Measurements from ENCODE around the gene FAM174B.

The FAM174B gene

DNA sequence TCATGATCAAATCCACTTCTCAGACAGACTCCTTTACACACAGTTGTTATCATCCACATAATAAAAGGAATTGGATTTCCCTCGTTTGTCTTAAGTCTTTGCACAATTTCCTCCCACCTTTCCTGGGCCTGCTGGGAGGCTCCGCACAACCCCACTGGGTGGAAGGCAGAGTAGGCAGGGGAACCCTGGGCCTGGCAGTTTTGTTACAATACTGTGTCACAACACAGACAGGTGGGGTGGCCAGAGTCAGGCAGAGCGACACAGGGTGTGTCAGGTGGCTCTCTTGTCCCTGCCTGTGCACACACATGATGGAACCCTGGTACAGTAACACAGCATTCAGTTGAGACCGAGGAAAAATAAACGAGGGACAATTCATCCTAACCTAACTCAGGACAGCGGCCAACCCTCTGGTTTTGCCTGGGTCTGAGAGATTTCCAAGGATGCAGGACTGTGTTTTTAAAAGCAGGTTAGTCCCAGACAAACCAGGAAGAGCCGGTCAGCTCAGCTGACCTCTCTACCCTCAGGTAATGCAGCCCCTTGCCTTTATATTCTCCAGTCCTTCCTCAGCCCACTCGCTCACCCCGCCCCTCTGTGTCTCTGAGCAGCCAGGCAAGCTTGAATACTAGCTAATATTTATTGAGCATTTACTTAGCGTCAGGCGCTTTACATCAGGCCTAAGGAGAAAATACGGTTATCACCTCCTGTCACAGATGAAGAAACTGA is 8.8 kb upstream of the FAM174B start:
- no peak for DNase-seq

DNA sequence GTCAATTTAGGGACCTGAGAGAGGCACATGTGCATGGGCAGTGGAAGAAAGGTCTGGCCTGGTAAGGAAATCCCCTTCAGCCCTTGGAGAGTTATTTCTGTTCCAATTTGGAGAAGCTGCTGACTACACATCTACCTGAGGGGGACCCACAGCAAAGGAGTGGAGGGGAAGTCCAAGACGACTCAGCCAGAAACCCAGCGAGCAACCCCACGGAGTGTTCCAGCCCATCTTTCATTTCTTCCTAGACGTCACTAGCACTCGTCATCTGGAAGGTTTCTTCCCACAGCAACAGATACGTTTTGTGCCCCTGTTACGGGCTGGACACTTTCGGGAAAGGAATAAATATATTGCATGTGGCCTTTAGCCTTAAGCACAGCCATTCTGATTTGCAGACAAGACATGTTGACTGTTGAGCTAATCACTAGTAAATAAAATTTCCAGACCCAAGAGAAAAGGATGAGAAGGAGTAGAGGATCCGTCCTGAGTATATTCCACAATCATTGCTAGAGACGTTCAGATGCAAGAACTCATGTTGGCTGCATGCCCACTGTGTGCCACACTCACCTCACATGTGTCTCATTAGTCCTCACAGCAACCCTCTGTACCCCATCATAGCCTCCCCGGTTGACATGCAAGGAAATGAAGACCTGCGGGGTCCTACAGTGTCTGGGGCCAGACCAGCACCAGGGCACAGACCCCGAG is 7.8 kb upstream of the FAM174B start:
- no peak for DNase-seq

DNA sequence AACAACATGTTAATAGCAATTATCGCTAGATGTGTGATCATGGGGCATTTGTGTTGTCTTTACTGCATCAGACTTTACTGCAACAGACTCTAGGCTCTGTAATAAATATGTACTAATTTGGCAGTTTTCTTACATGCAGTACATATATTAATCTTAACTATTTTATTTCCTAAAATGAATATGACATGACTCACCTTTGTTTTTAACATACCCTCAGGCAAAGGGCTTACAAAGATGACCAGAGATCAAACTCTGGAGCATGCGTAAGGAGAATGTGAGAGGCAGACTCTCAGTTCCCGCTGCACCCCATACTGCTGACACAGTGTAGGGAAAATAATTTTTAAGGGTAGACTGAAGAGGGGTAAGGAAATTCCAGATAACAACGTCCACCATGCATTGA is 7.2 kb upstream of the FAM174B start:
- DNase-seq: no peak

DNA sequence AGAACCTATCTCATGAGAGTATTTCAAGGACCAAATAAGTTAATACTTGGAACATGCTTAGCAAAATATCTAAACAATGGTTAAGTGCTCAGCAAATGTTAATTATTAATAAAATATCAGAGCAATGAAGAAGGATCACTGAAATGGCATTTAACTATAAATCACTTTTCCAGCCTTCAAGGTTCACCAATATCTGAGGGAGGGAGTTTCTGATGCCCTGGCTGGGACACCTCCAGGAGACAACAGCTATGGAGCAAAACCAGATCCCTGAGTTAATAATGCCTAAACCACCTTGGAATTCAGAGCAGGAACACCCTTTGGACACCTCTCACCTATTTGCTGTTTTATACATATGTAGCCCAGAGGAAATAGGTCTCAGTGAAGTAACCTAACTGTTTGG is 6.4 kb upstream of the FAM174B start:
- no peak for DNase-seq

DNA sequence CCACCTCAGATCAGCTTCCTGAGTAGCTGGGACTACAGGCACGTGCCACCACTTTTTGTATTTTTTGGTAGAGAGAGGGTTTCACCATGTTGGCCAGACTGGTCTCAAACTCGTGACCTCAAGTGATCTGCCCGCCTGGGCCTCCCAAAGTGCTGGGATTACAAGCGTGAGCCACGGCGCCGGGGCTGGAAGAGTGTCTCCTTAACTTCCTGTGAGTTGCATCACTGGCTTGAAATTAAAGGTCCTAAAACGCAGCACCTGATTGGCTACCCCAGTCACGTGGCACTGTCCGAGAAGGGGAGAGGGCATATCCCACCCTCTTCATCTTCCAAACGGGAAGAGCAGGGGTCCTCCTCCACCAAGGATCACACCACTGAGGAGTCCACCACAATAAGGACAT is 5.5 kb upstream of the FAM174B start:
- DNase-seq: no peak

DNA sequence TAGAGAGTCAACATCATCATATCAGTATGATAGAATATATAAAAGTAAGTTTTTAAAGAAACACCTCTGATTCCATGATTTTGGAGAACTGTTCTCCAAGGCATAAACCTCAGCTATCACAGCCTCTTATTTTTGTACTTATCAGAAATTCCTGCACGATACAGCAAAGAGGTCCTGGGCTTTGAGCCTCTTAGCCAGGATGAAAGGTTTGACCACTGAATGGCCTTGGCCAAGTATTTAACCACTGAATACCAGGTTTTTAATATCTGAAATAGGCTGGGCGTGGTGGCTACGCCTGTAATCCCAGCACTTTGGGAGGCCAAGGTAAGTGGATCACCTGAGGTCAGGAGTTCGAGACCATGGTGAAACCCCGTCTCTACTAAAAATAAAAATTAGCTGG is 1.9 kb upstream of the FAM174B start:
- DNase-seq: no peak

DNA sequence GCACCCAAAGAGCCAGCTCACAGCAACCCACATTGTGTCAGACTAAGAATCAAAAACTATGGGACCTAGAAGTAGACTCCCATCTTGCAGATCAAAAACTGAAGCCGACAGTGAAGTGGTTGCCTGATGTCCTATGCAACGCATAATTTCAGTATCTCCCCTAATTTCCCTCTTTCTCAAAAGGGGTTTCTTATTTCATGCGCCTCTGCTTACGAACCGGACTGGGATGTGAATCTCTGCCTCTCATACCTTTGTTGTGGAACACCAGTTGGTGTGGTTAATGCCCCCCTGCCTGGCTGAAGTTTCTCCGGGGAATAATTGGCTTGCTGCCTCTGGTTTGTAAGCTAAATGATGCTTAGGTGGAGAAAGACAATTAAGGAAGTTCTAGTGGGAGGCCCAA is 514 bp upstream of the FAM174B start:
- no peak for DNase-seq

DNA sequence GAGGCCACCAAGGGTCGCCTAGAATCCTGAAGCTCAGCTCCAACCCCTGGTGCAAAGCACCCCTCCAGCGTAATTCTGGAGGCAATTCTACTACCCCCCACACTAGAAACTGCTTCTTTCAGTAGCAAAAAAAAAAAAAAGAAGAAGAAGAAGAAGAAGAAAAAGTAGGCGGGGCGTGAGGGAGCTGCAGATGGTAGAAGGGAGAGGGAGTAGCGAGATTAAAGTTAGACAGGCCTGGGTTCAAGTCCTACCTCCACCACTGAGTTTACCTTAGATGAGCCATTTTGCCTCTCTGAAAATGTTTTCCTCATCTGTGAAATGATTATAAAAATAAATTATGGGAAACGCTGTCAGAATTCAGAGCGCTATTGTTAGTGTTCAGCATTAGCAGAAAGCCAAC is 913 bp downstream of the FAM174B start:
- no peak for DNase-seq

DNA sequence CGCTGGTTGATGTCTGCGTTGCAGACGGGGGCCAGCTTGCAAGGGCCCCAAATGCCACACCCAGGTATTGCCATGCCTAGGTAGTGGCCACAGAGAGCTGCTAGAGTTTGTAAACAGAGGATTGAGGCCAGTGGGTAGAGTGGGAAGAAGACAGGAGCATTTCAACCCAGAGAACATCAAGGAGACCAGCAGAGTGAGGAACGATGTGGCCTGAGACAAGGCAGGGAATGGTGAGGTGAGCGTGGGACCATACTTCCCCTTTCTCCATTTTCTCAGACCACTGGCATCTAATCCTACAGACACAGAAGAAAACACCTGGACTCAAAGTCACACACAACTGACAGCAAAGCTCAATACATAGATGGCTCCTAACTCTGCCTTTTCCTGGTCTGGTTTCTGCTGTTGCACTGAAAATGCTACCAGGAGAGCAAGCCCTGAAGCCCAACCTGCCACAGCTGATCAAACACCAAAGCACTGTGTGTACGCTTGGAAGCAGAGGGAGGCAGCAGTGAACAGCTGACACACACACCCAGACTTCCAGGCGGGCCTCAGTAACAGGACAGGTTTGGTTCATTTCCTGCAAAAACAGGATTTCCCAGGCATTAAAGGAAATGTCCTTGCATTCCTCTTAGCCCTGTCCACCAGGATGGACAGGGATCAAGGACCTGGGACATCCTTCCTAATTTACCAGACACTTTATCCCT is 1.6 kb downstream of the FAM174B start:
- DNase-seq: peak in 1 of 4 experiments; percentile 15

DNA sequence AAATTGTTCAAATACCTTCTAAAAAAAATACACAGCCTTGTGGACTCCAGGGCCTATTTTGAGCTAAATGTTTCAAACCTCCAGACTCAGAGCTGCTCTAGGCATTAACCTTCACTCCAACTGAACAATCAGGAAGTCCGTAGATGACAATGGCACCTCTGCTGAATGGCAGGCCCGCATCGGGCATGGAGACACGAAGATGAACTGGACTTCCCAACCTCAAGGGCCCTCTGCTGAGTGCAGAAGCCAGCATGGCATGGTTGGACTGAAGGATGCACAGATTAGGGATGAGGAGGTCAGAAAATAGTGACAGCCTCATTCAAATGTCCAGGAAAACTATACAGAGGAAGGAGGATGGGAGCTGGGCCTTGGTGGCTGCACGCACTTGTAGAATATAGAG is 2.2 kb downstream of the FAM174B start:
- DNase-seq: no peak

DNA sequence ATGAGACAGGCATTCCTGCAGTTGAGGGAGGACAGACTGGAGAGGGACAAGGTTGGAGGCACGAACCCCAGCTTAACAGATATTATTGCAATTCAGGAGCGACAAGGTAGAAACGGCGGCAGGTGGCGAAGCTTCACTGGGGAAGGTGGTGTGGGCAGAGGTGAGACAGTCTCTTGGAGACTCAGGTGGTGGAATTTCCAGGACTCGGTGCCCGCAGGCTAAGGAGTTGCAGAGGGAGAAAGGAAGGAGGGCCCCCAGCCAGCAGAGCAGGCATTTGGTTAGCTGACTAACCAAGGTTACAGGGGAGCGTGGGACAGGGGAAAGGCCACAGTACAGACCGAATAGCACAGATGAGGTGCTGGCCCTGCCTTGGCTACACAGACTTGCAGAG is 3.0 kb downstream of the FAM174B start:
- no peak for DNase-seq

DNA sequence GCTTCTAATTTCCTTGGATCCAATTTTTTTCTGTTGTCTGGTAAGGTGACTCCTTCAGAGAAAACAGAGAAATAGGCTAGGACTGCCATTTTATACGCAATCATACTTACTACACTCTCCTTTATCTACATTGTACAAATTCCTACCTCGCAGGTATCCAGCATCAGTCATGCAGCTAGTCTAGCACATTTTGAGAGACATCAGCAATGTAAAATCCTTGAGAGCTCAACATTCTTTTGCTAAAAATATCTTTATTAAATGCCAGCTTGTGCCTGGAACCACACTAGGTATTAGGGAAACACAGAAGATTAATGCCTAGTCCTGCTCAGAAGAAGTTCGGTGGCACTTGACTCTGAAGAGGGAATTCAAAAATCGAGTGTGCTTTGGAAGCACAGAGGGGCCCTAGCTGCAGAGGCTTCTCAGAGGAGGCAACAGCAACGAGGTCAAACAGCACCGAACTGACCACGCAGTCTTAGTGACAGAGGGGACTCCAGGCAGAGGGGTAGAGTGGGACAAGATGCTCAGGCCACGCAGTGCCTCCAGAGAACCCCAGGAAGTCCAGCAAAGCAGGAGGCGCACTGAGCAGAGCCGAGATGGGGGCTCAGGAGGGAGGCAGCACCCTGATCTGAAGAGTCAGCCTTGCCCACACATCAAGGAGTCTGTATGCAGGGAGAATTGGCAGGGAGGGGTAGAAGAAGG is 3.5 kb downstream of the FAM174B start:
- no peak for DNase-seq

DNA sequence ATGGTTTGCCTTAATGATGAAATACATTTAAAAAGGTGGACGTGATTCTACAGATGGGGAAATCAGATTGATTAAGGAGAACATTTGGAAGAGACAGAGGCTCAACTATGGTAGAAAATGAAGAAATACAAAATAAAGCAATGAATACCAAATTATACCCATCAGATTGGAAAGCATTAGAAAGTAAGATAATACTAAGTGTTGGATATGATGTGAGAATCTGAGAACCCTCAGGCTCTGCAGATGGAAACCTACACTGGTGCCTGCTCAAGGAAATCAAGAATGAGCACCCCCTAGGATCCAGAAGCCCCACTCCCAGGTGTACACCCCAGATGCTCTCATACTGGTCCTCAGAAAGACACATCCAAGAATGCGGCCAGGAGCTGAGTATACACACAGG is 4.6 kb downstream of the FAM174B start:
- no peak for DNase-seq

DNA sequence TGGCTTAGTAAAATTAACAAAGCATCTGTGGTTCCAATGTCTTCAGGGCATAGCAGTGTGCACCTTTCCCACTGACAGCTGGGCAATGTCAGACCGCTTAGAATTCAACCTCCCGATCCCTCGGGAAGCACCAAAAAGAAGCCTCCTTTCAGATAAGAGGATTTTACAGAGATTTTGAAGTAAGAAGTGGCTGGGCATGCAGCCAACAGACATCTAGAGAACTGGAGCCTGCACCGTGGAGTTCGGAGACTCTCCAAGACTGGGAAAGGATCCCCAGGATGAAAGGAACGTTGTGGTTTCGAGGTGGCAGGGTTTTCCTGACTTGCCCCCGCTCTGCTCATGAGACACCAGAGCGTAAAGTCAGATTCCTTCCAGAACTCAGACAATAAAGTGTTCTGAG is 5.3 kb downstream of the FAM174B start:
- DNase-seq: no peak

DNA sequence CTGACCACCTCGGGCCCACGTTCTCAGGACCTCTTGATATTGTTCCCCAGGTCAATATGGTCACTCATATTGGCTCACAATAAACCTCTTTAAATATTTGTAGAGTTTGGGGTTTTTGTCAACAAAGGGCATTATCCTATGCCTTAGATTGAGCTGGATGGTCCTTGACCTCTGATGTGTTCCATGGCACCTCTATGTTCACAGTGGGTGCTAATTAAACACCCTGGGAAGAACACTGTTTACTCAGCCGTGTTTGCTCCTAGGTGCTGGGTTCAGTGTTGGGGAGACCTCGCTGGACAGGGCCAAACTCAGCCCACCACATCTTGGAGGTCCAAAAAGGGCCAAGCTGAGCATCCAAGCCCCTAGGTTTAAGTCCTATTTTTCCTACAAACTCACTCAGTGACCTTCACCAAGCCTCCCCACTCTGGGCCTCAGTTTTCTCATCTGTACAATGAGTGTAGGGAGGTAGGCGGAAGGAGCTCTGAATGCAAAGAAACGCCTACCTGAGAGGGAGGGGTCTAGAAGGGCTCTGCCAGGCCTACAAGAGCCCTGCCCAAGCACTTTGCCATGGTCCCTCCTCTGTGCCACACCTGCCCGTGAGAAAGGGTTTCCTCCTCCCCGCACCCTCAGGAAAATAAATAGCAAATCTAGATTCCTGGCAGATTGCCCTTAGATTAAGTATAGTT is 7.2 kb downstream of the FAM174B start:
- DNase-seq: no peak

DNA sequence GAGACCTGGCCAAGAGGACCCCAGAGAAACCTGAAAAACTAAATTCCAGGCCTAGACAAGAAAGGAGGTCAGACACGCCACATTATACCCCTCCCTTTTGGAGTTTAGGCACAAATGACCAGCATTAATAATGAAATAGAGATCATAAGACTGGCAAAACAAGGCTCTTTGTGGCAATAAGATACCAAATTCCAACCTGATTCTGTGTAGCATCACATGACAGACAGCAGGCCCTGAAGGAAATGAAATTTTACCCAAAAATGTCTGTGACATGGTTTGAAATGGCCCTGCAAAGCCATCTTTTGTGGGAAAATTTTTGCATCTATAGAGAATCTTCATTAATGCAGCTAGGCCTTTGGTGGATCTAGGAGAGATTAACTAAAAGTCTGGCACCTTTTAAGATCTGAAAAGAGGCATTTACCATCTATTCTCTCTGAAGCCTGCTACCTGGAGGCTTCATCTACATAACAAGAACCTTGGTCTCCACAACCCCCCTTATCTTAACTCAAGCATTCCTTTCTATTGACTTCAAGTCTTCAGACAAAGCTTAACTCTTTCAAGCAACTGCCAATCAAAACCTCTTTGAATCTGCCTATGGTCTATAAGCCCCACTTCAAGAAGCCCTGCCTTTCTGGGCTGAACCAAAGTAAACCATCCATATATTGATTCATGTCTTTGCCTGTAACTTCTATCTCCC is 8.0 kb downstream of the FAM174B start:
- DNase-seq: no peak

DNA sequence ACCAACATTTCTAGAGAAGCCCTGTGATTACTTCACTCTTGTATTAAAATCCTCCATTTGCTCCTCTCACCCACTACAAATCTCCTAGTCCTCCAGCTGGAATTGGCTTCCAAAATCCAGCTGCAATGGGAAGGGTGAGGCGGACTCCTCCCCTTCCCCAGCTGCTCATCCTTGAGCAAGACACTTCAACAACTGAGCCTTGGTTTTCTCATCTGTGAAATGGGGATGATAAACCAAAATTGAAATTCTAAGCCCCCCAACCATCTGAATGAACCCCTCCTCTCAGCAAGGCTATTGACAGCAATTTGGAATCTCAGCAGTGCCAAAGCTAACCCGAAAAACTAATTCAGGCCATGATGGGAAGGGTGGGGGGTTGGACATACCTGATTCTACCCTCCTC is 9.4 kb downstream of the FAM174B start:
- DNase-seq: no peak

DNA sequence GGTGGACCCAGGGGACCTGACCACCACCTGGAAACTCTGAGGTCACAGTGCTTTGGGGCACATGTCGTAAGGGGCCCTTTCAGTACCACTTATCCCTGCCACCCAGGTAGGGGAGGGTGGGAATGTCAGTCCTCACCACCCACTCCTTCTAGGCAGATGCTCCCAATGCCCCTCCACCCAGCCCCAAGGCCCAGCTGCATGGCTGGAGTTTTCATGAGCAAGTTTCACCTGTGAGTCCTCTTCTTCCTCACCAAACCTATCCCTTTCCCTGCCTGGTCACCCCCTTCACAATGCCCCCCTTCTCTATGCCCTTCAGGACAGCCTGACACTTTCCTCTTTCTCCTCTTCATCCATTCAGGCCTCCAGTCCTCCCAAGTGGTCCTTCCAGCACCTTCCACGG is 9.8 kb downstream of the FAM174B start:
- DNase-seq: no peak

DNA sequence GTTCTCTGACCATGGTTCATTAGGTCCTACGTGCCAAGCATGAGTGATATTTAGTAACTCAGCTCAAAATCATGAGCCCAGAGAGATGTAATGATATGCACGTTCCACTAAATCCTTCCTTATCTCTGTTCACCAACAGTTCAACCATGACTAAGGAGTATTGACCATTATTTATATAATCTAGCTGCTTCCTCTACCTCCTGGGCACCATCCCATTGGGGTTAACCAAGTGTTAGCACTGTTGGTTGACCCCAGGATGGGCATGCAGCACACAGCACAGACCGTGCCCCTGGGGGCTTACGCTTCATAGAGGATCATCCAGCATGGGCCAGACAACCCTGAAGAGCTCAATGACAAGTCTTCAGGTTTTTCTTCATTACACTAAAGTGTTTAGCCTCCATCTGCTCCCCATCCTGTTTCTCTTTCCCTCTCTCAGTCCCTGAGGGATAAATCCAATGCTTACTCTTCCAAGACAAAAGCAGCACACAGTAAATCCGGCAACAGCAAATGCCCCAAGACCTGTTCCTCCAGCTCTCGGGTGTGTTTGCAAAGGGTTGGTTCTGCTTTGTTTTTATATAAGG is 10.4 kb downstream of the FAM174B start:
- no peak for DNase-seq

DNA sequence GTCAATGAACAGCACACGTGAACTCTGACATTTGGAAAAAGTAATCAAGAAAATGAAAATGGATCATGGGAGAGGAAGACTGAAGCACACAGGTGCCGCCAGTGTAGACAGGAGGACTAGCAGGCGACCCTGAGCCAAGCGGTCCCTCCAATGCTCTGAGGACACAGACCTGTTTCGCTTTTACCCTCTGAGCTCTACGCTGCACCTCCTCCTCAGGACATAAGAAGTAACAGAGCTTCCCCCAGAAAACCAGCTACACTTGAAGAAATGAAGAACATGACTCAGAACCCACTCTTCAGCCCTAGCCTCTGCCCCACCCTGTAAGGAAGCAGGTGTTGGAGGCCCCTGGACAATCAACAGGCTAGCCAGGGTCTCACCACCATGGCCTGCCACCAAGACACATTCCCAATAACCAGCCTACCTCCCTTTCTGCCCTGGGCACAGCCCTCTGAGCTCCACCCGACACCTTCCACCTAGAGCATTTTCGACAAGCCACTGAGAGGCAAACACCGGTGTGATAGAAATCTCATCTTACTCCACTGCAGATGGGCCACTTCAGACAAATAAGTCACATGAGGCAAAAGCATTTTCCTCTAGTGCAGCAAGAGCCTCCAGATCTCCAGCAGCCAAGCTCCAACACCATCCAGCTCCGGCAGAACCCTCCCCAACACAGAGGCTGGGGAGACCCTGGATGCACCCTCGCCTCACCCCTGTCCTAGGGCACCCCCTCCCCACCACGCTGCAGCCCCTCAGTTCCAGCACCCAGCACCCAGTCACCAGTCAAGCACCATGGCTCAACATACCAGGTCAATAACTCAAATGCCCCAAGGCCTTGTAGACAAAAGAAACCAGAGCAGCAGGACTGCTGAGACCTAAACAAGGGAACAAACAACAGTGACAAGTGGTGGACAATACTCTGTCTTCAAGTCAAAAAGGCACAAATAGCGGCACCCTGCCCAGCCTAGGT is 11.4 kb downstream of the FAM174B start:
- DNase-seq: no peak

All from suppressor macrophage (primary cell).